K562 (cell line): ENCODE results near the gene GALNT9.

ENCODE experiments used
- ARID1B ChIP-seq: fragments of 450-650 bp; IDR thresholded peaks from 2 replicates; pipeline ENCODE4 v1.6.1; 2016; ENCODE audit warnings: antibody characterized with exemption, mild to moderate bottlenecking, inconsistent platforms
- EZH2 ChIP-seq: IDR thresholded peaks from 2 replicates; pipeline ENCODE4 v1.6.1; 2012; ENCODE audit warnings: low read depth, mild to moderate bottlenecking, inconsistent platforms, low read length, borderline replicate concordance
- FOXA1 ChIP-seq: fragments of 450-650 bp; IDR thresholded peaks from 2 replicates; pipeline ENCODE4 v1.6.1; 2016; ENCODE audit warnings: mild to moderate bottlenecking, borderline replicate concordance
- MAX ChIP-seq: sonication (generic); formaldehyde crosslinking; IDR thresholded peaks from 2 replicates; pipeline ENCODE4 v1.9.0; 2022; ENCODE audit warnings: mild to moderate bottlenecking, missing genetic modification reagents
- NFE2L1 ChIP-seq: fragments of 450-650 bp; IDR thresholded peaks from 2 replicates; pipeline ENCODE4 v1.6.1; 2016; ENCODE audit warnings: missing genetic modification characterization, low read depth, mild to moderate bottlenecking, missing compliant biosample characterization, moderate library complexity, borderline replicate concordance
- POLR3A ChIP-seq: IDR thresholded peaks from 2 replicates; pipeline ENCODE4 v1.6.1; 2011; ENCODE audit warnings: borderline replicate concordance, mild to moderate bottlenecking, moderate library complexity; ENCODE audit not compliant: insufficient read length, insufficient read depth; ENCODE audit errors: extremely low read depth
- SMC3 ChIP-seq: conservative IDR thresholded peaks from 2 replicates; pipeline ENCODE4 v1.6.1; 2011; ENCODE audit warnings: low read depth, low read length, improper control_type of control experiment; ENCODE audit not compliant: insufficient read depth
- ZNF431 ChIP-seq: sonication (generic); formaldehyde crosslinking; IDR thresholded peaks from 2 replicates; pipeline ENCODE4 v1.8.0; 2022; ENCODE audit warnings: mild to moderate bottlenecking, missing genetic modification reagents
- TF ChIP-seq, protein P1 (sequence below): IDR thresholded peaks from 2 replicates; pipeline ENCODE4 v1.6.1; 2012; ENCODE audit warnings: low read depth, low read length, improper control_type of control experiment, borderline replicate concordance
- TF ChIP-seq, protein P2 (sequence below), 3 experiments: IDR thresholded peaks in 2 of 3; conservative IDR thresholded peaks in 1 of 3; 2 replicates each; pipeline ENCODE4 v1.5.1; 2011 to 2012; ENCODE audit warnings: low read length in 3 of 3, mild to moderate bottlenecking in 3 of 3, control low read depth in 2 of 3, improper control_type of control experiment in 1 of 3, inconsistent platforms in 1 of 3, low read depth in 1 of 3, mixed read lengths in 1 of 3, moderate library complexity in 1 of 3; ENCODE audit not compliant: insufficient read depth in 2 of 3

DNA sequence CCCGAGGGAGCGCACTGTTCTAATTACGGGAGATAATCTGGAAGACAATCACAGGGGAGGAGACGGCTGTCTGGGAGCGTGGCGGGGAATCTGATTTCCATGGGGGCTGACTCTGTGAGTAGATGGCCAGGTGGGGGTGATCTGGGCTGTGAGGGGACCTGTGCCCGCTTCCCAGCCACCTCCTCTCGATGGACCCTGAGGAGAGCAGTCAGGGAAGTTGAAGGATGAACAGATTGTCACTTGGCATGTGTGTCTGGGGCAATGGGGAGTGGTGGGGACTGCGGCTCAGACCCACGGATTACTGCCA is 22.6 kb downstream of the GALNT9 start:
- TF ChIP-seq MAX (CRISPR knock-in tag) (no peak), SMC3 (no peak), ZNF431 (CRISPR knock-in tag) (no peak), FOXA1 (no peak), ARID1B (no peak), EZH2 (no peak), NFE2L1 (tag) (no peak), POLR3A (no peak)
- TF ChIP-seq, protein P1, sequence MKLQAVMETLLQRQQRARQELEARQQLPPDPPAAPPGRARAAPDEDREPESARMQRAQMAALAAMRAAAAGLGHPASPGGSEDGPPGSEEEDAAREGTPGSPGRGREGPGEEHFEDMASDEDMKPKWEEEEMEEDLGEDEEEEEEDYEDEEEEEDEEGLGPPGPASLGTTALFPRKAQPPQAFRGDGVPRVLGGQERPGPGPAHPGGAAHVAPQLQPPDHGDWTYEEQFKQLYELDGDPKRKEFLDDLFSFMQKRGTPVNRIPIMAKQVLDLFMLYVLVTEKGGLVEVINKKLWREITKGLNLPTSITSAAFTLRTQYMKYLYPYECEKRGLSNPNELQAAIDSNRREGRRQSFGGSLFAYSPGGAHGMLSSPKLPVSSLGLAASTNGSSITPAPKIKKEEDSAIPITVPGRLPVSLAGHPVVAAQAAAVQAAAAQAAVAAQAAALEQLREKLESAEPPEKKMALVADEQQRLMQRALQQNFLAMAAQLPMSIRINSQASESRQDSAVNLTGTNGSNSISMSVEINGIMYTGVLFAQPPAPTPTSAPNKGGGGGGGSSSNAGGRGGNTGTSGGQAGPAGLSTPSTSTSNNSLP = no peak
- TF ChIP-seq, protein P2, sequence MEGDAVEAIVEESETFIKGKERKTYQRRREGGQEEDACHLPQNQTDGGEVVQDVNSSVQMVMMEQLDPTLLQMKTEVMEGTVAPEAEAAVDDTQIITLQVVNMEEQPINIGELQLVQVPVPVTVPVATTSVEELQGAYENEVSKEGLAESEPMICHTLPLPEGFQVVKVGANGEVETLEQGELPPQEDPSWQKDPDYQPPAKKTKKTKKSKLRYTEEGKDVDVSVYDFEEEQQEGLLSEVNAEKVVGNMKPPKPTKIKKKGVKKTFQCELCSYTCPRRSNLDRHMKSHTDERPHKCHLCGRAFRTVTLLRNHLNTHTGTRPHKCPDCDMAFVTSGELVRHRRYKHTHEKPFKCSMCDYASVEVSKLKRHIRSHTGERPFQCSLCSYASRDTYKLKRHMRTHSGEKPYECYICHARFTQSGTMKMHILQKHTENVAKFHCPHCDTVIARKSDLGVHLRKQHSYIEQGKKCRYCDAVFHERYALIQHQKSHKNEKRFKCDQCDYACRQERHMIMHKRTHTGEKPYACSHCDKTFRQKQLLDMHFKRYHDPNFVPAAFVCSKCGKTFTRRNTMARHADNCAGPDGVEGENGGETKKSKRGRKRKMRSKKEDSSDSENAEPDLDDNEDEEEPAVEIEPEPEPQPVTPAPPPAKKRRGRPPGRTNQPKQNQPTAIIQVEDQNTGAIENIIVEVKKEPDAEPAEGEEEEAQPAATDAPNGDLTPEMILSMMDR (IDR thresholded peaks at IDR 0.05 in 2 of 3, conservative IDR thresholded peaks at IDR 0.05 in 1 of 3; ENCODE audit: insufficient read depth in 2 of 3, low read depth in 1 of 3, low read length in 3 of 3) = no peak
